HepG2 (cell line): ENCODE measurements around the gene ANO4. TPM values are rescaled to one million over a fixed set of nuclear protein-coding genes. Genes with fewer than 3 reads are reported as not detected.
"Not testable (repeated sequence)": the region's sequence is repeated elsewhere in the genome, so short reads cannot be mapped to it uniquely, and the experiment has no call there.

Experiments
- ATAC-seq: fragments of 200-7000 bp; cut with Tn5 transposase; 3 replicates; pipeline ENCODE4 v1.9.1; 2020; ENCODE audit warnings: mild to moderate bottlenecking, moderate library complexity
- BruUV-seq: library from RNA; stranded (reverse); fragments of 400-500 nt; replicated peaks from 2 replicates; lab custom pipeline; 2021; lab: Mats Ljungman, UMichigan
- CTCF ChIA-PET: fragments of 300-600 bp; formaldehyde crosslinking; extraction: SDS; loops from one replicate; lab custom pipeline; 2021; ENCODE audit warnings: low total read pairs, inconsistent platforms, low intra/inter-chr PET ratio; lab: Yijun Ruan, JAX
- POLR2A ChIA-PET: fragments of 350-600 bp; sonication (Branson Sonifier 250); formaldehyde crosslinking; loops from one replicate; lab custom pipeline; 2020; ENCODE audit warnings: antibody characterized with exemption, inconsistent platforms; lab: Yijun Ruan, JAX
- DNase-seq: peaks from one replicate; pipeline ENCODE4 v3.0.0-alpha.2; 2015; ENCODE audit warnings: low spot score
- FAIRE-seq: peaks from 3 replicates; lab custom pipeline; 2011; peaks lifted over from hg19 to GRCh38; lab: Jason Lieb, UNC
- H2AFZ ChIP-seq: one replicate; pipeline ENCODE4 v1.6.1; 2011; ENCODE audit warnings: low read length, inconsistent platforms
- H3K27ac ChIP-seq: fragments of 300-600 bp; 3 replicates; pipeline ENCODE4 v1.8.0; 2011; ENCODE audit warnings: mixed run types, mild to moderate bottlenecking, mixed read lengths, low read length, inconsistent platforms; ENCODE audit not compliant: insufficient read depth; ENCODE audit errors: extremely low read length
- H3K27me3 ChIP-seq, 2 experiments: fragments of 200-600 bp in 1 of 2; 2 replicates in 1 of 2; 3 replicates in 1 of 2; pipeline versions ENCODE4 v1.6.0 to v1.8.0; 2011; ENCODE audit warnings: low read length in 2 of 2, mild to moderate bottlenecking in 2 of 2, moderate library complexity in 2 of 2, inconsistent platforms in 1 of 2; ENCODE audit not compliant: insufficient read depth in 2 of 2, control insufficient read depth in 1 of 2
- H3K36me3 ChIP-seq, 2 experiments: fragments of 200-600 bp in 1 of 2; replicated peaks in 1 of 2; 2 replicates in 1 of 2; 3 replicates in 1 of 2; pipeline versions ENCODE4 v1.5.1 to v1.8.0; 2011; ENCODE audit warnings: low read length in 2 of 2, inconsistent platforms in 1 of 2; ENCODE audit not compliant: insufficient read depth in 2 of 2, control insufficient read depth in 1 of 2
- H3K4me1 ChIP-seq: 2 replicates; pipeline ENCODE4 v1.5.1; 2012; ENCODE audit warnings: low read length, inconsistent platforms; ENCODE audit not compliant: insufficient read depth
- H3K4me2 ChIP-seq: 2 replicates; pipeline ENCODE4 v1.6.0; 2011; ENCODE audit warnings: low read depth, low read length, inconsistent platforms
- H3K4me3 ChIP-seq, 3 experiments: fragments of 200-600 bp in 1 of 3; sonication (generic), shearing (Covaris generic) in 1 of 3; replicated peaks in 1 of 3; 2 replicates each; pipeline ENCODE4 v1.5.1; 2011 to 2016; ENCODE audit warnings: low read length in 3 of 3, inconsistent platforms in 2 of 3, low read depth in 2 of 3, mild to moderate bottlenecking in 2 of 3, control low read depth in 1 of 3, mixed read lengths in 1 of 3; ENCODE audit not compliant: insufficient read depth in 1 of 3
- H3K79me2 ChIP-seq: one replicate; pipeline ENCODE4 v1.6.1; 2011; ENCODE audit warnings: low read length, inconsistent platforms; ENCODE audit not compliant: insufficient read depth
- H3K9ac ChIP-seq: 2 replicates; pipeline ENCODE4 v1.6.0; 2011; ENCODE audit warnings: mild to moderate bottlenecking, low read depth, low read length, inconsistent platforms; ENCODE audit not compliant: insufficient read depth
- H3K9me3 ChIP-seq: 2 replicates; pipeline ENCODE4 v1.5.1; 2012; ENCODE audit warnings: mild to moderate bottlenecking, low read length
- H4K20me1 ChIP-seq: 2 replicates; pipeline ENCODE4 v1.6.0; 2011; ENCODE audit warnings: inconsistent platforms, mild to moderate bottlenecking, low read length, moderate library complexity; ENCODE audit not compliant: insufficient read depth
- CEBPB ChIP-seq: IDR thresholded peaks from 2 replicates; pipeline ENCODE4 v1.6.1; 2011; ENCODE audit warnings: low read depth, low read length, improper control_type of control experiment, borderline replicate concordance
- FOSL2 ChIP-seq: sonication (generic); formaldehyde crosslinking; IDR thresholded peaks from 2 replicates; pipeline ENCODE4 v1.4.0; 2020; ENCODE audit warnings: missing genetic modification reagents
- GABPB1 ChIP-seq: IDR thresholded peaks from 2 replicates; pipeline ENCODE4 v1.6.1; 2016; ENCODE audit warnings: mild to moderate bottlenecking, missing genetic modification reagents, moderate library complexity, missing compliant biosample characterization
- HNF4A ChIP-seq: sonication (generic); formaldehyde crosslinking; IDR thresholded peaks from 2 replicates; pipeline ENCODE4 v1.4.0; 2020; ENCODE audit warnings: missing genetic modification reagents
- MAFF ChIP-seq: IDR thresholded peaks from 2 replicates; pipeline ENCODE4 v1.6.1; 2011; ENCODE audit warnings: low read depth, low read length, improper control_type of control experiment
- MAFK ChIP-seq, 2 experiments: IDR thresholded peaks in 1 of 2; conservative IDR thresholded peaks in 1 of 2; 2 replicates each; pipeline ENCODE4 v1.6.1; 2011; ENCODE audit warnings: improper control_type of control experiment in 2 of 2, low read length in 2 of 2
- ZNF12 ChIP-seq: sonication (generic); formaldehyde crosslinking; IDR thresholded peaks from 2 replicates; pipeline ENCODE4 v1.5.0; 2020; ENCODE audit warnings: missing genetic modification reagents
- ZNF570 ChIP-seq: sonication (generic); formaldehyde crosslinking; IDR thresholded peaks from 2 replicates; pipeline ENCODE4 v1.4.0; 2020; ENCODE audit warnings: mild to moderate bottlenecking, missing genetic modification reagents, borderline replicate concordance
- WGBS: methylation state at CpG from one replicate; pipeline ENCODE4 v1.1.6; 2017; ENCODE audit warnings: low lambda C conversion rate; 5-methylcytosine and 5-hydroxymethylcytosine counted together
- in situ Hi-C: cut with HindIII; loops from 2 replicates; pipeline ENCODE4 v1.10.0; 2017; ENCODE audit warnings: low pct_unique_long_range_greater_than_20kb; ENCODE audit not compliant: extremely low pct_ligation_motif_present
- intact Hi-C: fragments of 100-400 bp; cut with micrococcal nuclease; formaldehyde crosslinking; loops from one replicate; pipeline ENCODE4 v1.10.0; 2022; ENCODE audit not compliant: unreplicated experiment
- polyA plus RNA-seq, 8 experiments: library from polyadenylated mRNA; depleted of rRNA in 3 of 8; stranded (reverse) in 7 of 8; unstranded in 1 of 8; fragments of >200 nt; fragmentation: Illumina TruSeq in 4 of 8; extraction: Trizol in 4 of 8; gene quantifications; 2 replicates each; pipeline versions ENCODE4 v1.2.1 to v1.2.3, GENCODE V29; 2011 to 2016; ENCODE audit warnings: low read depth in 4 of 8, missing spikeins in 1 of 8, mixed read lengths in 1 of 8; ENCODE audit not compliant: insufficient read depth in 1 of 8
- total RNA-seq, 5 experiments: library from RNA; depleted of rRNA; stranded (reverse); fragments of >200 nt; fragmentation: Illumina TruSeq; extraction: Trizol; gene quantifications; 2 replicates each; pipeline ENCODE4 v1.2.3, GENCODE V29; 2016; ENCODE audit warnings: low read depth in 1 of 5

Gene ANO4
- total and polyA plus RNA-seq, 2 of the 13 experiments (the other 11 are each of a cell fraction or from before 2014, with no cell fraction given), result not detected

GRCh38 chr12:101053203-101053602 lies 258.6 kb downstream of the ANO4 start:
- Histone ChIP-seq H3K27ac (no peak overlapping the region), H3K4me3 (no peak overlapping the region), H2AFZ (no peak overlapping the region), H3K4me1 (peaks cover 21% of the 10 kb centered on the region), H4K20me1 (no peaks in the 10 kb centered on the region), H3K9me3 (no peaks in the 10 kb centered on the region), H3K9ac (no peak overlapping the region), H3K79me2 (no peaks in the 10 kb centered on the region), H3K4me2 (no peak overlapping the region), H3K27me3 (no peaks in the 10 kb centered on the region; a peak in 1 of 5 replicates), H3K36me3 (no peaks in the 10 kb centered on the region)
- BruUV-seq, result no TSS peak
- FAIRE-seq, result no peak
- TF ChIP-seq CEBPB, result peak; percentile 40; the same call in 1 of the 2 replicates
- TF ChIP-seq FOSL2 (CRISPR knock-in tag), result no peak
- TF ChIP-seq HNF4A (CRISPR knock-in tag), result peak; percentile 28; the same call in 1 of the 2 replicates
- peak; percentile 97 for TF ChIP-seq ZNF12 (CRISPR knock-in tag)
- POLR2A ChIA-PET, result no interaction called here
- no peak for ATAC-seq
- in situ Hi-C loops, result no loop called here
- CTCF ChIA-PET, result no interaction called here
- DNase-seq, result no peak
- intact Hi-C loops, result no loop called here

GRCh38 chr12:101055940-101056339 lies 261.4 kb downstream of the ANO4 start:
- TF ChIP-seq MAFF, result peak; percentile 38; the same call in 1 of the 2 replicates
- TF ChIP-seq ZNF570 (CRISPR knock-in tag), result no peak
- peak in 1 of 2 experiments; percentile 64; a peak in 2 of 4 replicates for TF ChIP-seq MAFK (conservative IDR thresholded peaks at IDR 0.05 in 1 of 2, IDR thresholded peaks at IDR 0.05 in 1 of 2; ENCODE audit: low read length in 2 of 2)
- TF ChIP-seq GABPB1 (CRISPR knock-in tag), result no peak
- intact Hi-C loops (no loop called here), in situ Hi-C loops (no loop called here)
- Histone ChIP-seq H2AFZ (no peak overlapping the region), H3K9me3 (no peaks in the 10 kb centered on the region), H3K9ac (no peak overlapping the region), H3K36me3 (no peaks in the 10 kb centered on the region), H4K20me1 (no peaks in the 10 kb centered on the region), H3K4me1 (peaks cover 21% of the 10 kb centered on the region), H3K27ac (no peak overlapping the region), H3K4me2 (no peak overlapping the region), H3K27me3 (no peaks in the 10 kb centered on the region), H3K79me2 (no peaks in the 10 kb centered on the region), H3K4me3 (no peak overlapping the region)
- no peak for FAIRE-seq
- BruUV-seq, result no TSS peak
- CTCF ChIA-PET, result no interaction called here
- ATAC-seq, result no peak
- POLR2A ChIA-PET, result no interaction called here
- no peak for DNase-seq

- H4K20me1 ChIP-seq, CTCF ChIA-PET, POLR2A ChIA-PET, H3K4me2 ChIP-seq, in situ Hi-C loops, BruUV-seq, H3K4me3 ChIP-seq, H3K36me3 ChIP-seq, FAIRE-seq, H3K4me1 ChIP-seq, ATAC-seq, intact Hi-C loops, H3K9me3 ChIP-seq, H3K79me2 ChIP-seq, H3K9ac ChIP-seq, H2AFZ ChIP-seq, H3K27ac ChIP-seq, H3K27me3 ChIP-seq, DNase-seq: not testable (repeated sequence)
- no CpG with 5 or more reads among the region's 4 CpGs for WGBS
Observed at GRCh38 chr12:101062508-101062907, 267.9 kb downstream of the ANO4 start.
